Measurements from ENCODE around the gene ANKRD62.
"Not testable (repeated sequence)": the region's sequence is repeated elsewhere in the genome, so short reads cannot be mapped to it uniquely, and the experiment has no call there.

ANKRD62 gene

DNA sequence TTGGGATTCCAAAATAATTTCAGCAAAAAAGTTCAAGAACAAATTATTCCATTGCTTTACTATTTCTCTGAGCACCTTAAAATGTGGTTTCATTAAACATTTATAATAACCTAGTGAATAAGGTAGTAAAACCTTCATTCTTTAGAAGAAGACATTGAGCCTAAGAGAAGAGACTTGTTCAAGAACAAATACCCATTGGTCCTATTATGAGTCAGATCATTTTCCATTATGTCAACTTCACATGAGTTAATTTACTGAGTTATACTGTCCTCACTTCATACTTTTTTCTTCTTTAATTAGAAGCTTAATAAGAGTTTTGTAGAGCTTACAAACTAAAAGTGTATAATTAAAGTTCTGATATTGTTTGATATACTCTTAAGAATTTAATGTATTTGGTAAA, 5.5 kb downstream of the ANKRD62 start:
- DNase-seq, result no peak

- DNase-seq, result no peak
Measured at GRCh38 chr18:12101266-12101665, 7.6 kb downstream of the ANKRD62 start.

GRCh38 chr18:12102136-12102842, 8.6 kb downstream of the ANKRD62 start:
- no peak for DNase-seq

GRCh38 chr18:12106471-12106870, 12.8 kb downstream of the ANKRD62 start:
- DNase-seq, result no peak

GRCh38 chr18:12109836-12110235, 16.2 kb downstream of the ANKRD62 start:
- DNase-seq, result no peak

DNA sequence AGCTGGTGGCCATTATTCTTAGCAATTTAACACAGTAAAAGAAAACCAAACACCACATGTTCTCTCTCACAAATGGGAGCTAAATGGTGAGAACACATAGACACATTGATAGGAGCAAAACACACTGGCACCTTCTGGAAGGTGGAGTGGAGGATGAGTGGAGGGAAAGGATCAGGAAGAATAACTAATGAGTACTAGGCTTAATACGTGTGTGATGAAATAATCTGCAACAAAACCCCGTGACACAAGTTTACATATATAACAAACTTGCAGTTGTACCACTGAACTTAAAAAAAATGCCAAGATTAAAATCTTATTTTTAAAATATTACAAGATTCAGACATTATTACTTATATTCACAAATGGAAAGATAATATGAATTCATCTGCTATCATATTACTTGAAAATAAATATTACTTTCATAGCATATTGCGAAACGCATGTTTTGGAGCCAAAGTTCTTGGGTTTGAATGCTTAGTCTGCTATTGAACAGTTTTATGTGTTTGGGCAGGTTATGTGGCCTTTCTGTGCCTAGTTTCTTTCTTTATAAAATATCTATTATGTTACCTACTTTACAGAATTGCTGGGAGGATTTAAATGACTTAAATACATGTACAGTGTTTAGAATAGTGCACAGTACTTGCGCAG, 20.5 kb downstream of the ANKRD62 start:
- no peak for DNase-seq

DNA sequence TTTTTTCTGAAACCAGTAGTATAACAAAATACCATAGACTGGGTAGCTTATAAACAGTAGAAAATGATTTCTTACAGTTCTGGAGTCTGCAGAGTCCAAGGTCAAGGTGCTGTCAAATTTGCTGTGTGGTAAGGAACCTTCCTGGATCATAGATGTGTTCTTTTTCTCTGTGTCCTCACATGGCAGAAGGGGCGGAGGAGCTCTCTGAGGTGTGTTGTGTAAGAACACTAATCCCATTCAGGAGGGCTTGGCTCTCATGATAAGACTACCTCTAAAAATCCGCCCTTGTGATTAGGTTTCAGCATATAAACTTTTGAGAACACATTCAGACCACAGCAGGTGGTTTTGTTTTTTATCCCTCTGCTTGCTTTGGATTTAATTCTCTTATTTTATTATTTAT, 25.7 kb downstream of the ANKRD62 start:
- no peak for DNase-seq

DNA sequence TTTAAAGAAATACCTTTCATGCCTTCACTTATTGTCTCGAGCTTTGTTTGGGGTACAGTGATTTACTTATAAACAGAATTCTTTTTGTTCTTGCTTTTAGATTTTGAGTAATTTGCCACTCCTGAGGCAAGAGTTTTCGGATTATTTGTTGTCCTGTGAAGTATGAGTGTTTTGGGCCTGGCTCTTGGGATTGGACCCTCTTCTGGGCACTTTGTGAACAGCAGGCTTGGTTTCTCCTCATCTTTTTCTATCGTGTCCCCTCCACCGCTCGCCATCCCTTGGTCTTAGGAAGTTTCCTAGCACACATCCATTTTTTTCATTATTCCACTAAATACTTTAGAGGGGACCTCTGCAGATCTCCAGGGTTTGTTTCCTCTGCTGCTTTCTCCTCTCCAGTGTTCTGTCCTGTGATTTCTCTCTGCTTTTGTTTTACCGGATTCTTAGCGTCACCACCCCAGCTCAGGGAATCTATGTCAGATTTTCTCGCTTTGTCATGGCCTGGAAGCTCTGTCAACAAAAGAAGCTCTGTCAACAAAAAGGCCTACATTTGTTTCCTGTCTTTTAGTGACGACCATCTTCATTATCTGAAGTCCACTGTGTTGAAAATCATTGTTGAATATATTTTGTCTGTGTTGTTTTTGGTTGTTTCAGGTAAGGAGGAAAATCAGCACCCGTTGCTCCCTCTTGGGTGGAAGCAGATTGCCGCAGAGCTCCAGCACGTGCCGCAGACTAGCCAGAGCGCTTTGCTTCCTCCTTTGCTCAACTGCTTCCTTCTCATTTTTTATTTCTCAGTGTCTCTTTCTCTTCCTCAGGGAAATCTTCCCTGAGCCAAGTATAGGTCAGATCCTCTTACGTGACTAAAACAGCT, 27.8 kb downstream of the ANKRD62 start:
- DNase-seq, result no peak

GRCh38 chr18:12122043-12122389, 28.4 kb downstream of the ANKRD62 start:
- not testable (repeated sequence) for DNase-seq

DNA sequence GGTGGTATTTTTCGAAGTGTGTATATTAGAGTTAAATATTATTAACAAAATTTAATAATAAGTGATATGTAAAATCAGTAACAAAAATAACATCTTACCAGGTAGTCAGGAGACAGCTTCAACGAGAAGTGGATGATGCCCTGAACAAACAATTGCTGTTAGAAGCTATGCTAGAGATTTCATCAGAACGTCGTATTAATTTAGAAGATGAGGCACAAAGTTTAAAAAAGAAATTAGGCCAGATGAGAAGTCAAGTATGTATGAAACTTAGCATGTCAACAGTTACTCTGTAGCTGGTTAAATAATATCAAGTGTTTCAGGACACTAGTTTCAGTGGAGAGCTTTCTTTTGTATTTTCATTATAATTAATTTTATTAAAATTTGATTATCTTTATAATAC, 34.0 kb downstream of the ANKRD62 start:
- not testable (repeated sequence) for DNase-seq

- not testable (repeated sequence) for DNase-seq
Measured at GRCh38 chr18:12138831-12139230, 45.2 kb downstream of the ANKRD62 start.

GRCh38 chr18:12140866-12141265, 47.2 kb downstream of the ANKRD62 start:
- DNase-seq, result not testable (repeated sequence)

DNA sequence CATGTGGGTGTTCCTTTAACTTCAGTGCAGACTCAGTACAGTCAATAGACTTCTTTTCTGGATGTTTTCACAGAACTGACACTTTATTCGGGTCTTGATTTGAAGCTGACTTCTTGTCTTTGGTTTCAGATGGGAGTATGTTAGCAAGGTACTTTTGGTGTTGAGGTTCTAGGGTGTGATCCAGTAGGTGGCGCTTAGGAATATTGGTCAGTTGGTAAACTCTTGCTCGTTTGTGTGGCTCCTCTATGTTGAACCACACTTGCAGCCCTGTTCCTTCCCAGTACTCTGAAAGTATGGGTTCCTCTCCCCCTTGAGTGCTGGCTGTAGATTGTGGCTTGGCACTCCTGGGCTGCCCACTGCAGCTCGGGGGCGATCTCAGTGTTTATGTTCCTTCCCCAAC, 48.1 kb downstream of the ANKRD62 start:
- not testable (repeated sequence) for DNase-seq

DNA sequence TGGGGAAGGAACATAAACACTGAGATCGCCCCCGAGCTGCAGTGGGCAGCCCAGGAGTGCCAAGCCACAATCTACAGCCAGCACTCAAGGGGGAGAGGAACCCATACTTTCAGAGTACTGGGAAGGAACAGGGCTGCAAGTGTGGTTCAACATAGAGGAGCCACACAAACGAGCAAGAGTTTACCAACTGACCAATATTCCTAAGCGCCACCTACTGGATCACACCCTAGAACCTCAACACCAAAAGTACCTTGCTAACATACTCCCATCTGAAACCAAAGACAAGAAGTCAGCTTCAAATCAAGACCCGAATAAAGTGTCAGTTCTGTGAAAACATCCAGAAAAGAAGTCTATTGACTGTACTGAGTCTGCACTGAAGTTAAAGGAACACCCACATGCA, 55.8 kb downstream of the ANKRD62 start:
- DNase-seq, result not testable (repeated sequence)

DNA sequence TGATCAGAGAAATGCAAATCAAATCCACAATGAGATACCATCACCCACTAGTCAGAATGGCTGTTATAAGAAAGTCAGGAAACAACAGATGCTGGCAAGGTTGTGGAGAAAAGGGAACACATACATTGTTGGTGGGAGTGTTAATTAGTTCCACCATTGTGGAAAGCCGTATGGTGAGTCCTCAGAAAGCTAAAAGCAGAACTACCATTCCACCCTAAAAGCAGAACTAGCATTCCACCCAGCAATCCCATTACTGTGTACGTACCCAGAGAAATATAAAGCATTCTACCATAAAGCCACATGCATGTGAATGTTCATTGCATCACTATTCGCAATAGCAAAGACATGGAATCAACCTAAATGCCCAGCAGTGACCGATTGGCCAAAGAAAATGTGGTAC, 60.7 kb downstream of the ANKRD62 start:
- DNase-seq, result no peak

DNA sequence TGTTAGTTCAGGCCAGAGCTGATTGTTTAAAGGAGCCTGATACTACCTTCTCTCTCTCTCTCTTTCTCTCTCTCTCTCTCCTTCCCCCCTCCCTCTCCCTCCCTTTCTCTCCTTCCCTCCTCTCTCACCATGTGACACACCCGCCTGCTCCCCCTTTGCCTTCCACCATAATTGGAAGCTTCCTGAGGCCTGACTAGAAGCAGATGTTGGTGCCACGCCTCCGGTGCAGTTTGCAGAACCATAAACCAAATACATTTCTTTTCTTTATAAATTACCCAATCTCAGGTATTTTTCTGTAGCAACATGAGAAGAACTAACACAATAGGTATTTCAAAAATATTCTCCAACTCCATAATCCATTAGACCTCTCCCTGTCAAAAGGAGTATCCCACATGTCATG, 62.4 kb downstream of the ANKRD62 start:
- no peak for DNase-seq

DNA sequence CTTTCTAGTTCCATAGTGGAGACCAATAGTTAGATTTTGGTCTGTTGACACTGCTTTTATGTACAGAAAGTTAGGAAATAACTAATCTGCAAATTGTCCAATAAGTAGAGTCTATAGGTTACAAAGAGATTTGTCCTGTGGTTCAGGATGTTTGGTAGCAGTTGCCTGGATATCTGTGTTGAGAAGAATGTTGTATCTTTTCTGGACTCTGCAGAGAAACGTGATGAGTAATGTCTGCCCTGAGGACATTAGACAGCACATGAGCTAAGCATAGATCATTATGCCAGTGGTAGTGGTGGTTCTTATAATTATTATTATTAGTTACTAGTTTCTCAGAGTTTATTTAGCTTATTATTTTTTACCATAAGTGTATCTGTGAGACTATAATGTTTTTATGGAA, 65.8 kb downstream of the ANKRD62 start:
- DNase-seq, result no peak

DNA sequence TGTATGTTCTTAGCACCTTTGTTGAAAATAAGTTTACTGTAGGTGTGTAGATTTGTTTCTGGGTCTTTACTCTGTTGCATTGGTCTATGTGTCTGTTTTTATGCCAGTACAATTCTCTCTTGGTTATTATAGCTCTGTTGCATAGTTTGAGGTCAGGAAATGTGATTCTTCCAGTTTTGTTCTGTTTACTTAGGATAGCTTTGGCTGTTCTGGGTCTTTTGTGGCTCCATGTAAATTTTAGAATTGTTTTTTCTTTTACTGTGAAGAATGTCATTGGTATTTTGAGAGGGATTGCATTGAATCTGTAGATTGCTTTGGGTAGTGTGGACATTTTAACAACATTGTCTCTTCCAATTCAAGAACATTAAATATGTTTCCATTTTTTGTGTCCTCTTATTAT, 69.1 kb downstream of the ANKRD62 start:
- no peak for DNase-seq

DNA sequence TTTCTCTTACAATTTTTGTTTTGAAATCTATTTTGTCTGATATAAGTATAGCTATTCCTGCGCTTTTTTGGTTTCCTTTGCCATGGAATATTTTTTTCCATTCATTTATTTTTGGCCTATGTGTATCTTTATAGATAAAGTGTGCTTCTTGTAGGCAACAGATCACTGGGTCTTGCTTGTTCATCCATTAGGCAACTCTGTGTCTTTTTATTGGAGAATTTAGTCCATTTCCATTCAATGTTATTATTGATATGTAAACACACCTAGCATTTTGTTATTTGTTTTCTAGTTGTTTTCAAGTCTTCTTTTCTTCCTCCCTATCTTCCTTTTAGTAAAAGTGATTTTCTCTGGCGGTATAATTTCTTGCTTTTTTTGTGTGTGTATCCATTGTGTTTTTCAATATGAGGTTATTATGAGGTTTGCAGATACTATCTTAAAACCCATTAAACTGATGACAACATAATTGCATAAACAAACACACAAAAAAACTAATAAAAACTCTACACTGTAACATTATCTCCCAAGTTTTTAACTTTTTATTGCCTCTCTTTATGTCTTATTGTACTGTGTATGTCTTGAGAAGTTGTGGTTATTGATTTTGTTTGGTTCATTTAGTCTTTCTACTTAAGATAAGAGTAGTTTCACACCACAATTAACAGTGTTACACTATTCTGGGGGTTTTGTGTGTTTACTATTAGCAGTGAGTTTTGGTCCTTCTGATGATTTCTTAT, 71.6 kb downstream of the ANKRD62 start:
- no peak for DNase-seq
